DMS 273 (cell line): Measurements from ENCODE around the gene PEMT.

ENCODE experiments used
- DNase-seq: peaks from one replicate; lab custom pipeline; 2025; ENCODE audit not compliant: unreplicated experiment; lab: John Stamatoyannopoulos, UW

The PEMT gene

GRCh38 chr17:17515934-17516930 is 75.3 kb downstream of the PEMT start:
- peak; percentile 61 for DNase-seq

- DNase-seq = peak; percentile 33
These were observed 76.2 kb downstream of the PEMT start for GRCh38 chr17:17514993-17515933.

DNA sequence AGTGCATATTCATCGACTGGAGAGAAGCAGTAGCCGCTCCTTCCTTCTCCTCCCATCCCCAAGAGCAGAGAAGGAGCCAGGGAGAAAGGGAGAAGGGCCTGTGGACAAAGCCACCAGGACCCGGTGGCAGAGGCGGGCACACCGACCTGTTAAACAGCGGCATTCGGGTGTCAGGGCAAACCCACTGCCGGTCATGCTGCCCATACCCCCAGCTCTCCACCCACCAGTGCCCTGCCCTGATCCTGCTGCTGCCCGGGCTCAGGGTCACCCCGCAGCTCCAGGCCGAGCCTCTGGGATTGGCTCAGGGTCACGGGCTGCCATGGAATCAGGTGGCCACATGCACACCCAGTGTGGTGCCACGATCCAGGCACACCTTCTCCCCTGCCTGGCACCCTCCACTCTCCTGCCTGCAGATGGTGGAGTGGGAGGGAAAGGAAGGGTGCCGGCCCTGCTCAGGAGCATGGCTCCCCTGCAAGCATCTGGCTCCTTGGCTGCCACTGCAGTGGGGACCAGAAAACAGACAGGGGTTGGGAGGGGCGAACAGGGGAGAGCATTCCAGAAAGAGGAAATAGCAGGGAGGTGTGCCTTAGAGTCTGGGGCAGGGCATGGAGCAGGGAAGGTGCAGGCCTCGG is 77.0 kb downstream of the PEMT start:
- DNase-seq = peak; percentile 28

- no peak for DNase-seq
These were observed 77.9 kb downstream of the PEMT start for GRCh38 chr17:17513626-17514025.

DNA sequence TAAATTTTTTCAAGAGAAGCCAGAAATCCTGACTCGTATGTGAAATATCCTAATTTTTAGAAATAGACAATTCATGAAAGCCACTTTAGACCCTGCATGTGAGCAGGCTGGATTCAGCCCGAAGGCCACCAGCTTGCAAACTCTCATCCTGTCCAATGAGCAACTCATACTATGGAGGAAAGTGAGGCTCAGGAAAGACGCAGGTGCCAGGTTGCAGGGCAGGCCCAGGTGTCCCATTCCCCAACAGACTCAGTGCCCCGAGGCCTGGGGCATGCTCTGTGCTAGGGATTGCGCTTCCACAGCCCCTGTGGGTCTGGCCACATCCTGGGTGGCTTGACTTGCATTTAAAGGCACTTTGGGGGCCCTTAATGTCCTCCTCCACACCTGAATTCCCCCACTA is 78.6 kb downstream of the PEMT start:
- DNase-seq = no peak

DNA sequence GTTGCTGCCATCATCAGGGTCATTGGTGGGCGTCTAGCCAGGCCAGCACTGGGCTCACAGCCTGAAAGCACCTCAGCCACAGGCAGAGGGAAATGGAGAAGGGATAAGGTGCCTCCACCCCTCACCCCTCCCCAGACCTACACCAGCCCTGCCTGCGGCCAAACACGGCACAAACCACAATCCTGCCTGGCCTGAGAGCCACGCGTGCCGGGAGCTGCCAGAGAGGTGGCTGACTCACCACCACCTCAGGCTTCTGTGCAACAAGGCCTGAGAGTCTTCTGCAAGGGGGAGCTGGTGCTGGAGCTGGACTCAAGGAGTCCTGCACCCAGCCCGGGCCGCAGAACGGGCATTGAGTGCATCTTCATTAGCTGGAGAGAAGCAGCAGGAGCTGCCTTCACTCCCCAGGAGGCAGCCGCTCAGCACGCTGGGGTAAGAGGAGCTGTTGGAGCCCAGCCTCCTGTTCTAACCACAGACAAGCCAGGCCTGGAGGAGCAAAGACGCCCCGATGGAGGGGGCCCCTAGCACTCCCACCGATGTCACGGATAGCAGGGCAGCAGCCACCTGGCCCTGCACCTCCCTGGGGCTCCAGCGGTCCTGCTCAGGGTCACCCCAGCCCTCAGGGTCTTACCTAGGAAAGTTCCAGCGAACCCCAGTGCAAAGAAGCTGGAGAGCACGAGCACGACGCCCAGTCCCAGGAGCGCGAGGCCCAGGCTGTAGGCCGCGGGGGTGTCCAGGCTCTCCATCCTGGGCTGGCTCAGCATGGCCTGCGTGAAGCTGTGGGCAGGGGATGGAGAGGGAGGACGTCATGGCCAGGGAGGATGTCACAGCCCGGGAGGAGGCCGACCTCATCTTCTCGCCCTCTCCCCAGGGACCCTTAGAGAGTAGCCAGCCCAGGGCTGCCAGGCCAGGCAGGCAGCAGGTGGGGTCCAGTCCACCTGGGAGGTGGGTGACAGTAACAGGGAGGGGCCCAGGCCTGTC is 79.3 kb downstream of the PEMT start:
- no peak for DNase-seq

GRCh38 chr17:17511293-17511741 is 80.2 kb downstream of the PEMT start:
- no peak for DNase-seq

DNA sequence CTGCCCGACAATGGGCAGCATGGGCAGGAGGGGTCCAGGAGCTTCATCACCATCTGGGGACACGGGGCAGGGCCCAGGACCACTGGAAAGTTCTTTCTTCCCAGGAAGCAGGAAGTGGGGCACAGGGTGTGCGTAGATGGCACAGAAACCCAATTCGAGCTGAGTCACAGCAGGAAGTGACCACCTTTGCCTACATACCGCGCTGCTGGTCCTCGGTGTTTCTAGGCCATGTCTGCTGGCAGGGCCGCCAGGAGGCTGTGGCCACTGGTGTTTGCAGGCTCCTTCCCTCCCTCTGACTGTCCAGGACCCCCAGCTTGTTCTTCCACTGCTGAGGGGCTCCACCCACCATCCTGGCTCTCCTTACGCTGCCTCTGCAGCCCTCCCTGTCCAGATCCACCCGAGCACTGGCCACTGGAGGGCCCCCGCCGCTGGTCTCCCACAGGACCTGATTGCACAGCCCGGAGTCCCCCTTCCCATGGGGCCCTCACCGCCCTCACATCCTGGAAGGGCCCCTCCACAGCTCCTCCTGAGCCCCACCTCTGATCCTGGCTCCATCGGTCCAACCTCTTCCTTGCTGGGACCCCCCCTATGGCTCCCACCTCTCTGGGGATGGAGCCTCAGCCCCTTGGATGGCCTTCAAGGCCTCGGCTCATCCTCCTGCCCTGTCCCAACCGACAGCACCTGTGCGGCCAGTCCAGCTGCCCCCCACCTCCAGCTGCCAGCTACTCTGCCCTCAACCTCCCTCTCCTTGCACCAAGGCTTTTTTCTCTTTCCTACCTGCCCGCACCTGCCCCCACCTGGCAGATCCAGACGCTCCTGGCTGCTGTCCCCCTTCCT is 80.8 kb downstream of the PEMT start:
- DNase-seq = no peak

DNA sequence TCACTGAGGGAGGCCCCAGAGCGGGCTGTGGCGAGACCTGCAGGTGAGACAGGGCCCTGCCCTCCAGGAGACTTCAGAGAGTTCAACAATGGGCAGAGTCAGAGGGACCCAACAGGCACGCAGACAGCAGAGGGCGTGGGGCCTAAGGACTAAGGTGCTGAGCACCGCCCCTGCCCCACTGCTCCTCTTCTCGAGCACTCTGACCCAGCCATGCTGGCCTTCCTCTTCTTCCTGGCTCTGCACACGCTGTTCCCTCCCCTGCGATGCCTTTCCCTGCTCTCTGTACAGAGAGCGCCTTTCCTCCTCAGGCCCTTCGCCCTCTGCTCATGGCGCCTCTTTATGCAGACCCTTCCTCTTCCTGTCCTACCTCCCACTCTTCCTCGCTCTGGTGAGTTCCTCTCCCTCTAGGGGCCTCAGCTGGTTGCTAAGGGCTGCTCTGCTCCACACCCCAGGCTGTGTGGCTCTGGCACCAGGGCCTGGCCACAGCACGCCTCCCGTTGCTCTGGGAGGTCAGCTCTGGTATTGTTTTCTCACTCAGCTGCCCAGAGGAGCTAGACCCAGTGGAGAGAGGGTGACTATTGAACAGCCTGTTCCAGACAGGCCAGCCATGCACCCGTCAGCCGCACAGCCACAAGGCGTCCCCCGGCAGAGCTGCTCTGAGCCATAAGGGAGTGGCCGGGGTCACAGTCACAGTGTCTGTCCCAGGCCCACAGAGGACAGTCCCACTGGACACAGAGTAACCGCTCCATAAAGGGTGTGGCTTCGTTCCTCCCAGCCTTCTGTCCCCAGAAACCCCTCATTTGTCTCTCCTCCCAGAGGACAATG is 81.7 kb downstream of the PEMT start:
- no peak for DNase-seq

DNA sequence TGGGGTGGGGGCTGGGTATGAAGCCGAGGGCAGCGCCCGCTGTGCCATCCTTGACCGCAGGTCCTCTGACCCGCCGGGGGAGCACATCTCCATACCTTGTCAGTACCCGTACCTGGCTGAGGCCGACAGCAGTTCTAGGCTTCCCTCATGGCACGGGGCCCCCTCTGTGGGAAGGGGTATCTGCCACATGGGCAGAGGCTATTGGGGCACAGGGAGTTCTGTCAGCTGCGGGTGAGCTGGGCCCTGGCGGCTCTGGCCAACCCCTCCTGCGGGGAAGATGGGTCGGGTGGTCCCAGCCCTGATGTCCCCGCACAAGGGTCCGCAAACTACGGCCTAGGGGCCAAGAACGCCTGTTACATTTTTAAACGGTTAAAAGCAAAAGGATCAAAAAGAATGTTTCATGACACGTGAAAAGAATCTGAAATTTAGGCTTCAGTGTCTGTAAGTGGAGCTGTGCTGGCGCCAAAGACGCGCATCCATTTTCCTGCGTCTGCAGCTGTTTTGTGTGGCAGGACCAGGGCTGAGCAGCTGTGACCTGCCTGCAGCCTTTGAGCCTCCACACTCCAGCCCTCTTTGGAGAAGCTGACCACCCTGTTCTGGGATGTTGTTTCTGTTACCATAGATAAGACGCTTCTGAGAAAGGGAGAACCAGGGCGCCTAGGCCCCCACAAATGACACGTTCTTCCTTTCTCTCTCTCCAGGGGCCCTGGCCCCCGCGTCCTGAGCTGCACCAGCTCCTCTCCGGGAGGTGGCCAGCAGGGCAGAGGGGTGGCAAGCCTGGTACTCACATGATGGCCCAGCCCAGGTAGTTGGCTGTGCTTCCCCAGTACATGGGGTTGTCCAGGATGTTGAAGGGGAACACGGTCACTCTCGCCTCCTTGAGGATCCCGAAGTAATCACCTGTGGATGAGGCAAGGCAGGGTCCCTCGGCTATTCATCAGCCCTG is 82.6 kb downstream of the PEMT start:
- no peak for DNase-seq

- peak; percentile 59 for DNase-seq
These were observed 83.4 kb downstream of the PEMT start for GRCh38 chr17:17508019-17508535.

- peak; percentile 81 for DNase-seq
These were observed 84.0 kb downstream of the PEMT start for GRCh38 chr17:17507465-17508011.

- peak; percentile 92 for DNase-seq
These were observed 84.5 kb downstream of the PEMT start for GRCh38 chr17:17506893-17507464.

- DNase-seq = no peak
These were observed 85.2 kb downstream of the PEMT start for GRCh38 chr17:17506181-17506741.

DNA sequence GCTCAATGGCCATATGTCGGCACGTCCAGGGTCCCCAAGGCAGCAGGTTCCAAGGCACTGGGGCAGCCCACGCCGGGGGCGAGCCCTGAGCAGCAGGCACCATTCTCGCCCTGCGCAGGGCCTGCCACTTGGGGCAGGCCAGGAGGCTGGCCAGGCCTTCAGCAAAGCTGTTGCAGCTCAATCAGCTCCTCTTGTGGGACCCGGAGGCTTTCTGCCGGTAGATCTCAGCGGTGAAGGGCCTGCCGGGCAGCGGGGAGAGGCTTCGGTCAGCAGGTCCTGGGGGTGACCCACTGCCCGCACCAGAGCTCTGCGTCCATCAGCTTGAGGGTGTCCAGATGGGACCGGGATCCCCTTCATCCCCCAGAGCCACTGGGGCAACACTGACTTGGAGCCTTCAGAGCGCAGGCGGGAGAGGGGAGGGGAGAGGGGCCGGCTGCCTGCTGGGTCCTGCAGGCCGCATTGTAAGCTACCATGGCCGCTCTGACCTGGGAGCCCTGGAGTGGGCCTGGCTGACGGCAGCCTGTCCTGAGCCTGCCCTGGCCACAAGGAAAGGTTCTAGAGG is 85.8 kb downstream of the PEMT start:
- DNase-seq = peak; percentile 24
